Nephron (organoid): ENCODE data around the gene IAH1.

Source experiments
- H3K27ac Mint-ChIP-seq, 3 experiments: 2 replicates each; pipeline ENCODE4 v1.8.0; 2020; ENCODE audit warnings: mixed read lengths in 3 of 3, mild to moderate bottlenecking in 2 of 3, moderate library complexity in 1 of 3
- H3K27me3 Mint-ChIP-seq: 2 replicates; pipeline ENCODE4 v1.8.0; 2021; ENCODE audit warnings: low read depth, mild to moderate bottlenecking, moderate library complexity, mixed read lengths
- H3K36me3 Mint-ChIP-seq: 2 replicates; pipeline ENCODE4 v1.8.0; 2020; ENCODE audit warnings: low read depth, mixed read lengths
- H3K4me1 Mint-ChIP-seq: 2 replicates; pipeline ENCODE4 v1.8.0; 2020; ENCODE audit warnings: mixed read lengths
- H3K4me3 Mint-ChIP-seq, 3 experiments: 2 replicates each; pipeline ENCODE4 v1.8.0; 2020; ENCODE audit warnings: mild to moderate bottlenecking in 3 of 3, mixed read lengths in 3 of 3, moderate library complexity in 2 of 3
- H3K9me3 Mint-ChIP-seq: 2 replicates; pipeline ENCODE4 v1.8.0; 2020; ENCODE audit warnings: mixed read lengths
- TF ChIP-seq, protein P1 (sequence below), 3 experiments: fragments of 200-600 bp; sonication (generic); IDR thresholded peaks; one replicate each; pipeline ENCODE4 v1.5.0; 2021; ENCODE audit warnings: antibody characterized with exemption in 3 of 3; ENCODE audit not compliant: unreplicated experiment in 3 of 3

Gene IAH1

DNA sequence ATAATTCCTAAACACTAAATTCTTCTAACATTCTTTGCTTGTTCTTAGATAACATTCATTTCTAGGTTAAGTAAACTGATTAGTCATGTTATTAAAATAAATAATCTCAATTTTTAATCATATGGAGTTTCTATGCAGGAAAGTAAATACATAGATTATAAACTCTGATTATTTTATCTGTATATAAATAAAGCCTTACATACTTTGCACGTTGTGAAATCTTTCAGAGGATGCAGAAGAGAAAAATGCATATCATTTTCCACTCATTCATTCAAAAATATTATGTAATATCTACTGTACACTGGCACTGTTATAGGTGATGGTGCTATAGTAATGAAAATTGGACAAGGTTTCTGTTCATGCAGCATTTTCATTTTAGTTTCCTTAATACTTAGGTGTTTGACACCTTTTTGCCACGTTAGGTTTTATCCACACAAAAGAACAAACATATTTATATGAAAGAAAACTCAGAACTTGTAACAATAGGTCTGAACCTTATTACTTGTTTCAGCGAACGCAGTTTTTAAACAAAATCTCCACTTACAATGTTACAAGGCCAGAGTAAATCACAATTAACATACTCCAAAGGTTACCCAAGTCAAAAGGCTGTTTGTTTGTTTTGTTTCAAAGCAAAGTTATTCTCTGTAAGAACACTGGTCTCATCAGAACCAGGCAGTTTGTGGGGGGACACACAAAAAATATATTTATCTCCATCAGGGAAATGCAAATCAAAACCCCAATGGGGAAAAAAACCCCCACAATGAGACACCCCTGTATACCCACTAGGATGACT lies 53.8 kb downstream of the IAH1 start:
- Mint-ChIP-seq H3K36me3 (peaks cover 64% of the 10 kb centered on the region), H3K4me3 (no peak overlapping the region), H3K4me1 (no peaks in the 10 kb centered on the region), H3K9me3 (no peaks in the 10 kb centered on the region), H3K27ac (no peak overlapping the region), H3K27me3 (no peaks in the 10 kb centered on the region)
- TF ChIP-seq, protein P1, sequence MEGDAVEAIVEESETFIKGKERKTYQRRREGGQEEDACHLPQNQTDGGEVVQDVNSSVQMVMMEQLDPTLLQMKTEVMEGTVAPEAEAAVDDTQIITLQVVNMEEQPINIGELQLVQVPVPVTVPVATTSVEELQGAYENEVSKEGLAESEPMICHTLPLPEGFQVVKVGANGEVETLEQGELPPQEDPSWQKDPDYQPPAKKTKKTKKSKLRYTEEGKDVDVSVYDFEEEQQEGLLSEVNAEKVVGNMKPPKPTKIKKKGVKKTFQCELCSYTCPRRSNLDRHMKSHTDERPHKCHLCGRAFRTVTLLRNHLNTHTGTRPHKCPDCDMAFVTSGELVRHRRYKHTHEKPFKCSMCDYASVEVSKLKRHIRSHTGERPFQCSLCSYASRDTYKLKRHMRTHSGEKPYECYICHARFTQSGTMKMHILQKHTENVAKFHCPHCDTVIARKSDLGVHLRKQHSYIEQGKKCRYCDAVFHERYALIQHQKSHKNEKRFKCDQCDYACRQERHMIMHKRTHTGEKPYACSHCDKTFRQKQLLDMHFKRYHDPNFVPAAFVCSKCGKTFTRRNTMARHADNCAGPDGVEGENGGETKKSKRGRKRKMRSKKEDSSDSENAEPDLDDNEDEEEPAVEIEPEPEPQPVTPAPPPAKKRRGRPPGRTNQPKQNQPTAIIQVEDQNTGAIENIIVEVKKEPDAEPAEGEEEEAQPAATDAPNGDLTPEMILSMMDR (IDR thresholded peaks at IDR 0.05; ENCODE audit: unreplicated experiment in 3 of 3), result no peak

DNA sequence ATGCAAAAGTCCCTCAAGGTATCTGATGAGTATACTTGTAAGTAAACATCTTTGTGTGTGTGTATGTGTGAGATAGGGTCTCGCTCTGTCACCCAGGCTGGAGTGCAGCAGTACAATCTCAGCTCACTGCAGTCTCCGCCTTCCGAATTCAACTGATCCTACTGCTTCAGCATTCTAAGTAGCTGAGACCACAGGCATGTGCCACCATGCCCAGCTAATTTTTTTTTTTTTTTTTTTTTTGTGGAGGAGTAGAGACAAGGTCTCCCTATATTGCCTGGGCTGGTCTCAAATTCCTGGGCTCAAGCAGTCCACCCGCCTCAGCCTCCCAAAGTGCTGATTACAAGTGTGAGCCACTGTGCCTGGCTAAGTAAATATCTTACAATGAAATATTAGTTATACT lies 58.1 kb downstream of the IAH1 start:
- Mint-ChIP-seq H3K9me3 (no peaks in the 10 kb centered on the region), H3K27me3 (no peaks in the 10 kb centered on the region), H3K4me1 (peaks cover 13% of the 10 kb centered on the region), H3K4me3 (no peak overlapping the region), H3K36me3 (peaks cover 48% of the 10 kb centered on the region), H3K27ac (peak overlapping the region in 1 of 3 experiments; percentile 70)
- TF ChIP-seq, protein P1 (IDR thresholded peaks at IDR 0.05; ENCODE audit: unreplicated experiment in 3 of 3), result no peak

DNA sequence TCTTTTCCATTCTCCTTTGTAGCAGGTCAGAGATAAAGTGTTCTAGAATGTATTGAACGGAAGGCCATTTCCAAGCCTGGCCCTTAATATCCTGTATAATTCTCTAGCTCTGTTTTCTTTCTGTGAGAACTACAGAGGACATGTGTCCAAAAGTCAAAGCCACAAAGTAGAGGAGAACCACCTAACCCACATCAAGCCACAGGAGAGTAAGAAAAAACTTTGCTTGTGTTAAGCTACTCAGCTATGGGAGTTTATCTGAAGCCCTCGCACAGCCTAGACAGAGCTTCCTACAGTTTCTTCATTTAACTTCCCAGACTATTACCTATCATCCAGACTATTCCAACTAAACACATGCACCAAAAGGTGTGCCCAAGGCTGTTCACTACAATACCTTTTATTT lies 59.3 kb downstream of the IAH1 start:
- Mint-ChIP-seq H3K27ac (no peak overlapping the region), H3K9me3 (no peaks in the 10 kb centered on the region), H3K27me3 (no peaks in the 10 kb centered on the region), H3K4me3 (no peak overlapping the region), H3K36me3 (peaks cover 42% of the 10 kb centered on the region), H3K4me1 (peaks cover 20% of the 10 kb centered on the region)
- TF ChIP-seq, protein P1 (IDR thresholded peaks at IDR 0.05; ENCODE audit: unreplicated experiment in 3 of 3), result no peak

- peaks cover 36% of the 10 kb centered on the region for H3K36me3 Mint-ChIP-seq
- peak overlapping the region in 2 of 3 experiments; percentile 18 to 26 for H3K27ac Mint-ChIP-seq
- H3K4me1 Mint-ChIP-seq, result peaks cover 27% of the 10 kb centered on the region
- H3K4me3 Mint-ChIP-seq, result no peak overlapping the region
- TF ChIP-seq, protein P1 (IDR thresholded peaks at IDR 0.05; ENCODE audit: unreplicated experiment in 3 of 3), result no peak
- H3K27me3 Mint-ChIP-seq, result no peaks in the 10 kb centered on the region
- no peaks in the 10 kb centered on the region for H3K9me3 Mint-ChIP-seq
Observed at GRCh38 chr2:9535177-9535576, 60.8 kb downstream of the IAH1 start.

GRCh38 chr2:9536504-9536903 lies 62.2 kb downstream of the IAH1 start:
- no peak overlapping the region for H3K4me3 Mint-ChIP-seq
- no peaks in the 10 kb centered on the region for H3K9me3 Mint-ChIP-seq
- peaks cover 27% of the 10 kb centered on the region for H3K4me1 Mint-ChIP-seq
- peaks cover 32% of the 10 kb centered on the region for H3K36me3 Mint-ChIP-seq
- TF ChIP-seq, protein P1 (IDR thresholded peaks at IDR 0.05; ENCODE audit: unreplicated experiment in 3 of 3), result no peak
- H3K27me3 Mint-ChIP-seq, result no peaks in the 10 kb centered on the region
- peak overlapping the region; percentile 24 to 37 (median 28) for H3K27ac Mint-ChIP-seq

GRCh38 chr2:9538000-9538507 lies 63.7 kb downstream of the IAH1 start:
- H3K9me3 Mint-ChIP-seq, result no peaks in the 10 kb centered on the region
- peaks cover 34% of the 10 kb centered on the region for H3K36me3 Mint-ChIP-seq
- H3K4me1 Mint-ChIP-seq, result peaks cover 27% of the 10 kb centered on the region
- H3K27ac Mint-ChIP-seq, result peak overlapping the region; percentile 59 to 90 (median 77)
- no peaks in the 10 kb centered on the region for H3K27me3 Mint-ChIP-seq
- TF ChIP-seq, protein P1 (IDR thresholded peaks at IDR 0.05; ENCODE audit: unreplicated experiment in 3 of 3), result no peak
- no peak overlapping the region for H3K4me3 Mint-ChIP-seq
